ENCODE results near the gene NANOGP8.

DNA sequence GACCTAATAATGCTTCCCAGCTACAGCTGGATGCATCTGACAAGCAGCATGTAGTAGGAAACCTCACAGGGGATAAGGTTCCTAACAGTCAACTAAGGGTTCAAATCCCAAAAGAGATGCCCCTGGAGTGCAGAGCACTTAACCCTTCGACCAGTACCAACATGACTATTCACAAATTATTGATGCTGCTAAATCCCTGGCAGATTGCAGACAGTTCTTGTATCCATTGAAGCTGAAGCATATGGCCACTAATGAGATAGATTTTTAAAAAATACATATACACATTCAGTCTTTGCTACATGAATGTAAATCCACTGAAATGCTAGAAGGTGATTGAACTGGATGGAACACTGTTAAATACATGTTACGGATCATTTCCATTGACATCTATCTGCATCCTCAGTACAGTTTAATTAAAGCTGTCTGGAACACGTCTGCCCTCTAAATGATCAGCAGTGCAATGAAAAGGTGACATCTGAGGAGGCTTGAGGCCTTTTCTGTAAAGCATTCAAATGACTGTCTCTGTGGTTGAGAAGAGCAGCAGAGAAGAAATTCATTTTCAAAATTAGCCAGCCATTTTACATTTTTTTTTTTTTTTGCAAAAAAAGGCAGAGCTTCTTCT lies 19.5 kb upstream of the NANOGP8 start:
- TF ChIP-seq, protein P1, sequence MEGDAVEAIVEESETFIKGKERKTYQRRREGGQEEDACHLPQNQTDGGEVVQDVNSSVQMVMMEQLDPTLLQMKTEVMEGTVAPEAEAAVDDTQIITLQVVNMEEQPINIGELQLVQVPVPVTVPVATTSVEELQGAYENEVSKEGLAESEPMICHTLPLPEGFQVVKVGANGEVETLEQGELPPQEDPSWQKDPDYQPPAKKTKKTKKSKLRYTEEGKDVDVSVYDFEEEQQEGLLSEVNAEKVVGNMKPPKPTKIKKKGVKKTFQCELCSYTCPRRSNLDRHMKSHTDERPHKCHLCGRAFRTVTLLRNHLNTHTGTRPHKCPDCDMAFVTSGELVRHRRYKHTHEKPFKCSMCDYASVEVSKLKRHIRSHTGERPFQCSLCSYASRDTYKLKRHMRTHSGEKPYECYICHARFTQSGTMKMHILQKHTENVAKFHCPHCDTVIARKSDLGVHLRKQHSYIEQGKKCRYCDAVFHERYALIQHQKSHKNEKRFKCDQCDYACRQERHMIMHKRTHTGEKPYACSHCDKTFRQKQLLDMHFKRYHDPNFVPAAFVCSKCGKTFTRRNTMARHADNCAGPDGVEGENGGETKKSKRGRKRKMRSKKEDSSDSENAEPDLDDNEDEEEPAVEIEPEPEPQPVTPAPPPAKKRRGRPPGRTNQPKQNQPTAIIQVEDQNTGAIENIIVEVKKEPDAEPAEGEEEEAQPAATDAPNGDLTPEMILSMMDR (conservative IDR thresholded peaks at IDR 0.05 in 1 of 2, IDR thresholded peaks at IDR 0.05 in 1 of 2; ENCODE audit: extremely low read depth in 1 of 2, insufficient read depth in 1 of 2, low read depth in 1 of 2, low read length in 2 of 2) = no peak
- no peak for TF ChIP-seq EZH2 (IDR thresholded peaks at IDR 0.05; ENCODE audit: borderline replicate concordance, low read length)

Measured in mammary epithelial cell (primary cell).